ENCODE results near the gene UROD.
"Not testable (repeated sequence)": the region's sequence is repeated elsewhere in the genome, so short reads cannot be mapped to it uniquely, and the experiment has no call there.

Gene UROD

DNA sequence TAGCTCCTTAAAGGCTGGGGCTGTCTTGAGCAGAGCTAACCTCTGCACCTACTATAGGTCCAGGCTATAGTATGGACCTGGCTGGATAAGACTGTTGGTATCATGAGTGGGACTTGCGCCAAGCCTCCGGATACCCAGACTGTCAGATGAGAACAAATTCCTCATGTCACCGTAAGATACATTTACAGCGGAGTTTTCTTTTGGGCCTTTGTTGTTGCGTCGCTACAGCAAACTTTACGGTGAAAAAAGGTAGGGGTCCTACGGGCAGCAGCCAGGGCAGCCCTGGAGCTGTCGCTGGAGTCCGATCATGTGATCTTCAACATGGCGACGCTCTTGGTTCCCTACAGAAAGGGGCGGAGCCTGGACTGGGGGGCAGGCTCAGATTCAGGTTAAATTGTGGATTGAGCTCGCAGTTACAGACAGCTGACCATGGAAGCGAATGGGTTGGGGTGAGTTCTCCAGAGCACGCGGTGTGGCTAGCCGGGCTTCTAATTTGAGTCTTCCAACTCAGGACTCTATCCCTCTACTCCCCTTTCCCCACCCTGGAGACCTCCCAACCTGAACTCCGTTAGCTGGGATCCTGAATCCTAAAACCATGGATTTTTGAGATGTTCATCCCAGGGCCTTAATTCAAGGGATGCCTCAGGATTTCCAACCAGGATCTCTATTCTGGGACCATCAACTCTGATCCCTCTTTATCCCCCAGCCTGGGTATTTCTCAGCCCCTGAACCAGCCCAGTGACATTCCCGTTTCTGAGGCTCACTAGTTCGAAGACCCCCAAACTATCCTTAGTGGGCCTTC is at the start of gene UROD:
UROD (plus strand) TSS at position 418 of the 802 bp plus-strand sequence; CDS start at position 430, 12 bp downstream.
- peak; percentile 78 for DNase-seq

DNA sequence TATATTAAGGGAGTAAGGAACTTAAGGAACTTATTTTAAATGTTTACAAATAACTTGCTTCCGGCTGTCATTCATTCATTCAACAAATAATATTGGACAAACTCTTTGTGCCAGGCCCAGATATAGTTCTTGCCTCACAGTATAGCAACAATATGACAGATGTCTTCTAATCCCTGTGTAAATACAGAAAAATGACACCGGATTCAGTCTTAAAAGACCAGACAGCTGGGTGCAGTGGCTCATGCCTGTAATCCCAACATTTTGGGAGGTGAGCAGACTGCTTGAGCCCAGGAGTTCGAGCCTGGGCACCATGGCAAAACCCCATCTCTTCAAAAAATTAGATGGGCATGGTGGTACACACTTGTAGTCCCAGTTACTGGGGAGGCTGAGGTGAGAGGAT is 49.3 kb upstream of the UROD start:
- DNase-seq = no peak

DNA sequence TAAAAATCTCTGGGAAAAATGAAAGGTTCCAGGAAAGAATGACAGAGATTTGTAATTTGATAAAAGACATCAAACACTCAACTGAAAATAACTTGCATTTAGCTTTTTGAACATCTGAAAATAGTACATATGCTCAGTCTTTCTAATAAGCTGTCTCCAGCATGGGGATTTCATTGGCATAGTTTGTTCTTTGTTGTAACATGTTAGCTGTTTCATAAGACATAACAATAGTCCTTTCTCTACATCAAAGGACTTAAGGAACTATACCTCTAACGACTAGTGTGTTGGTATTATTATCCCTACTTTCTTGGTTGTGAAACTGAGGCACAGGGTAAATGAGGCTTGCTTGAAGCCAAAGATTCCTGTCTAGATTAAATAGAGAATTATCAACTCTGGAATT is 47.7 kb upstream of the UROD start:
- no peak for DNase-seq

DNA sequence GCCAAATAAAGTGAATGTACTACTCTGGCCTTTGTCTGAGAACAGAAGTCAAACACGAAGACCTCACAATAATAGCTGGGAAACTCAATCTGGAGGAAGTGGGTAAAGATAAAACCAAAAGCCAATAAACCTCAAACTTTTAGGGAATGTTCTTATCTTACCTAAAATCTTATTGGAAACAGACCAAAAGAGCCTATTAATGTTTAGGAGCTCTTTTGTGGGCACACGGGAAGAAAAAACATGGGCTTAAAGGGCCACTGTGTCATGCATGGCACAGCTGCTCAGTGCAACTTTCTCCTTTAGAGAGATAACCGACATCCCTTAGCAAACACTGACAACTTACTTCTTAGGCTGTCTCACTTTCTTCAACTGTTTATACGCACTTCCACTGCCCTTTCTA is 41.7 kb upstream of the UROD start:
- no peak for DNase-seq

DNA sequence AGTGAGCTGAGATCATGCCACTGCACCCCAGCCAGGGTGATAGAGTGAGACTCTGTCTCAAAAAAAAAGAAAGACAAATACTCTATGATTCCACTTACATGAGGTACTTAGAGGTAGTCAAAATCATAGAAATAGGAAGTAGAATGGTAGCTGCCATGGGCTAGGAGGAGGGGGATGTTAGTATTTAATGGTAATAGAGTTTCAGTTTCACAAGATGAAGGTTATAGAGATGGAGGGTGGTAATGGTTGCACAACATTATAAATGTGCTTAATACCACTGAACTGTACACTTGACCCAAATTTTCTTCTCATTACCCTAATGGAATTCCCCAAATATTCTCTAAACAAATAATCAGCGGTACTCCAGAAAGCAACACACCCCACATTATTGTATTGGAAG is 38.4 kb upstream of the UROD start:
- no peak for DNase-seq

DNA sequence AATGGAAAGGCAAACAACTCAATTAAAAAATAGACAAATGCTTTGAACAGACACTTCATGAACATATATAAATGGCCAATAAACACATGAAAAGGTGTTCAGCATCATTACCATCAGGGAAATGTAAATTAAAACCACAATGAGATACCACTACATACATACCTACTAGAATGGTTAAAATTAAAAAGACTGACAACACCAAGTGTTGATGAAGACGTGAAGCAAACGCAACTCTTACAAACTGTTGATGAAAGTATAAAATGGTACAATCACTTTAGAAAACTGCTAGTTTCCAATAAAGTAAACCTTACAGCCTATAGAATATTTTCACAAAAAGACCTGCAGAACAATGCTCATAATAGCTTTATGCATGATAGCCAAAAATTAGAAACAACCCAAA is 35.8 kb upstream of the UROD start:
- DNase-seq = no peak

DNA sequence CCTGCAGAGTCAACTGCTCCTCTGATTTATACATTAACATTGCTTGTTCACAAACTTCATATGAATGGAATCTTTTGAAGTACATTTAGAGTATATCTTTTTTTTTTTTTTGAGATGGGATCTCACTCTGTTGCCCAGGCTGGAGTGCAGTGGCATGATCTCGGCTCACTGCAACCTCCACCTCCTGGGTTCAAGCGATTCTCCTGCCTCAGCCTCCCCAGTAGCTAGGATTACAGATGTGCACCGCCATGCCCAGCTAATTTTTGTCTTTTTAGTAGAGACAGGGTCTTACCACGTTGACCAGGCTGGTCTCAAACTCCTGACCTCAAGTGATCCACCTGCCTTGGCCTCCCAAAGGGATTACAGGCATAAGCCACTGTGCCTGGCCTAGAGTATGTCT is 34.7 kb upstream of the UROD start:
- DNase-seq = not testable (repeated sequence)

DNA sequence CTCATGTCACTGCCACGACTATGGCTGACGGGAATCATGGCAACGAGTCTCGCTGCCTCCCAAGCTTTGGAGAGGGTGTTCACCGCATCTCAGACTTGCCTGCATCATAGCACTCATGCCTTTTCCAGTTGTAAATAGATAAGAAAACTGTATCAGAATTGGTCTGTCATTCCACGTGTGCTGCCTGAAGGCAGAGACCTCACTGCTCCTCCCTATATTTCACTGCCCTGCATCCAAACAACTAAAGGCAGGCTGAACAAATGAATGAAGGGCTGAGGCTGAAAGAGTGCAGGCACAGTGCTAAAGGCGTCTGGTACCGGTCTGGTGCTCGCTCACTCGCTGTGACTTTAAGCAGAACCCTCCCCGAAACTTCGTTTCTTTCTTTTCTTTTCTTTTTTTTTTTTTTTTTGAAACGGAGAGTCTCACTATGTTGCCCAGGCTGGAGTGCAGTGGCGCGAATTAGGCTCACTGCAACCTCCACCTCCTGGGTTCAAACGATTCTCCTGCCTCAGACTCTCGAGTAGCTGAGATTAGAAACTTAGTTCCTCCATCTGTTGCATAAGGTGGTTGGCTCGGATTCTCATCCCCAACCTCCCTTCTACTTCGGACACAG is 26.2 kb upstream of the UROD start:
- DNase-seq = no peak

DNA sequence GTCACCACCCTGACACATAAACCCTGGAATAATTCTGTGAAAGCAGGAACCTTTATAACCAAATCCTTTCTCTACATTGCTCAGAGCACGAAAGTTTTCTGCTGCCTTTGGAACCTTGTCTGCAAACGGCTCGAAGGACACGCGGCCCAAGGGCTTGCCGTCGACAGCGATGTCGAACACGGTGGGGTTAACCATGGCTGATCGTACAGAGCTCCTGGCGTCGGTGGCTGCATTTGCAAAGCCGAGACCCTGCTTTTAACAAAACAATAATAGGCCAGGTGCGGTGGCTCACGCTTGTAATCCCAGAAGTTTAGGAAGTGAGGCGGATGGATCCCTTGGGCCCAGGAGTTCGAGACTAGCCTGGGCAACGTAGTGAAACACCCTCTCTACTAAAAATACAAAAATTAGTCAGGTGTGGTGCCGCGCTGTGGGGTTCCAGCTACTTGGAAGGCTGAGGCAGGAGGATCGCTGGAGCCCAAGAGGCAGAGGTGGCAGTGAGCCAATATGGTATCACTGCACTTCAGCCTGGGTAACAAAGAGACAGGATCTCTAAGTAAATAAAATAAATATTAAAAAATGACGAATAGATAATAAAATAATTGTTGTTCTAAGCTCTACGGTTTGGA is 23.4 kb upstream of the UROD start:
- DNase-seq = no peak

DNA sequence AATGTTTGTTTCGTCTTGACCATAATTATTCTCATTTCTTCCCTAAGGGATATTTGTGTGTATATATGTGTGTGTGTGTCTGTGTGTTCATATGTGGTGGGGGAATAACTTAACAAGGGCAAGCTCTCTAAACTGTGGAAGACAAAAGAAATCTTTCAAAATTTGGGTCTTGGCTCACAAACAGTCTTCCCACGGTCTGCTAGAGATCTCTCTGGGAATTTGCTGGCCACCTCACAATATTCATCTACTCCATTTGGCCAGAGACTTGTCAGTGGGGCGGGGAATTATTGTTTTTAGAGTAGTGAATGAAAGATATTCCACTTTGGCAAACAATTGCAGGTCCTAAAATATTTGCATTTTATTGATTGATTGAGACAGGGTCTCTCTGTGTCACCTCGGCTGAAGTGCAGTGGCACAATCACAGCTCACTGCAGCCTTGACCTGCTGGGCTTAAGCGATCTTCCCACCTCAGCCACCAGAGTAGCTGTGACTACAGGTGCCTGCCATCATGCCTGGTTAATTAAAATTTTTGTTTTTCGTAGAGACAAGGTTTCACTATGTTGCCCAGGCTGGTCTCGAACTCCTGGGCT is 17.6 kb upstream of the UROD start:
- no peak for DNase-seq

DNA sequence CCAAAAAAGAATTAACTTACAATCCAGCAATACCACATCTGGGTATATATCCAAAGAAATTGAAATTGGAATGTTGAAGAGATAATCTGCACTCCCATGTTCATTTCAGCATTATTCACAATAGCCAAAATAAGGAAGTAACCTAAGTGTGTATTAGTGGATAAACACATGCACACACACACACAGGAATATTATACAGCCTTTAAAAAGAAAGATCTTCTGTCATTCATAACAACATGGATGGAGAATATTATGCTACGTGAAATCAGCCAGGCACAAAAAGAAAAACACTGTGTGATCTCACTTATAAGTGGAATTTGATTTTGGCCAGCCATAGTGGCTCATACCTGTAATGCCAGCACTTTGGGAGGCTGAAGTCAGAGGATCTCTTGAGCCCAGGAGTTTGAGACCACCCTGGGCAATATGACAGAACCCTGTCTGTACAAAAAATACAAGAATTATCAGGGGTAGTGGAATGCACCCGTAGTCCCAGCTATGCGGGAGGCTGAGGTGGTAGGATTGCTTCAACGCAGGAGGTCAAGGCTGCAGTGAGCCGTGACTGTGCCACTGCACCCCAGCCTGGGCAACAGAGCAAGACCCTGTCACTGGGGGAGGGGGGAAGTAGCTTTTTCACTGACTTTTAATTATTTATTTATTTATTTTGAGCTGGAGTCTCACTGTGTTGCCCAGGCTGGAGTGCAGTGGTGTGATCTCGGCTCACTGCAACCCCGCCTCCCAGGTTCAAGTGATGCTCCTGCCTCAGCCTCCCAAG is 16.4 kb upstream of the UROD start:
- no peak for DNase-seq

DNA sequence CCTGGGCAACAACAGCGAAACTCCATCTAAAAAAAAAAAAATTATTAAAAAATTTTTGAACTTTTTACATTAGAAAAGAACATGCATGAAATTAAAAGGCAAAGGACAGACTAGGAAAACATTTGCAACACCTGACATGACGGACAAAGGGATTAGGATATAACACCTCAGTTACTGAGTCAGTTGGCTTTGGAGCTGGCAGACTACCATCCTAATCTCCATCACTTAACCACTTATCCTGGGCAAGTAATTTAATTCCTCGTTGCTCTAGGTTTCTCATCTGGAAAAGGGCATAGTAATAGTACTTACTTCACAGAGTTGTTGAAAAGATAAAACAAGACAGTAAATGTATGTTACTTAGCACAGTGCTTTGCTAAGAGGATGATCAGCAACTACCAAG is 12.8 kb upstream of the UROD start:
- DNase-seq = no peak

DNA sequence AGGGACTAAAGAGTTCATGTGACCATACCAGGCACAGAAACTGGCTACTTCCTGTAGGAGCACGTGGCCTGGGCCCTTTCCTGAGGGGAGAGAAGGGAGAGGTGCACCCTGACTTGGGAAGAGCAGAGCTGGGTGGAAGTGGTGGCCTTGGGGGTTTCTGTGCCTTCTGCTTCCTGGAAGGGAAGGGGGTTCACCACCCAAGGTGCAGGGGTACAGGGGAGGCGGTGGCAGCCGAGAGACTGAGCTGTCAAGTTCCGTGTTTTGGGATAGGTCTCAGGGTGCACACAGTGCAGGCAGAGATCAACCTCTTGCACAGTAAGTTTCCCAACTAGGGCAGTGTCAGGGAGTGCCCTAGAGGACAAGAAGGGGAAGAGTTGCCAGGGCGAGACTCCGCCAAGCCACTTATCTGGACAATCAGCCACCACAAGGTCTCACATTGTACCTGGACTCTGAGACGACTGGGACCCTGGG is 11.0 kb upstream of the UROD start:
- no peak for DNase-seq

DNA sequence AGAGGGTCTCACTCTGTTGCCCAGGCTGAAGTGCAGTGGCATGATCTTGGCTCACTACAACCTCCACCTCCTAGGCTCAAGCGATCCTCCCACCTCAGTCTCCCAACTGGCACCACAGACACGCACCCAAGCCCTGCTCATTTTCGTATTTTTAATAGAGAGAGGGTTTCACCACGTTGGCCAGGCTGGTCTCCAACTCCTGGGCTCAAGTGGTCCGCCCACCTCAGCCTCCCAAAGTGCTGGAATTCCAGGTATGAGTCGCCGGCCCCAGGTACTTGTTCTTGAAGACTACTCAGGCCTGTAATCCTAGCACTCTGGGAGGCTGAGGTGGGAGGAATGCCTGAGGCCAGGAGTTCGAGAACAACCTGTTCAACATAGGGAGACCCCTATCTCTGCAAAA is 10.5 kb upstream of the UROD start:
- DNase-seq = not testable (repeated sequence)

DNA sequence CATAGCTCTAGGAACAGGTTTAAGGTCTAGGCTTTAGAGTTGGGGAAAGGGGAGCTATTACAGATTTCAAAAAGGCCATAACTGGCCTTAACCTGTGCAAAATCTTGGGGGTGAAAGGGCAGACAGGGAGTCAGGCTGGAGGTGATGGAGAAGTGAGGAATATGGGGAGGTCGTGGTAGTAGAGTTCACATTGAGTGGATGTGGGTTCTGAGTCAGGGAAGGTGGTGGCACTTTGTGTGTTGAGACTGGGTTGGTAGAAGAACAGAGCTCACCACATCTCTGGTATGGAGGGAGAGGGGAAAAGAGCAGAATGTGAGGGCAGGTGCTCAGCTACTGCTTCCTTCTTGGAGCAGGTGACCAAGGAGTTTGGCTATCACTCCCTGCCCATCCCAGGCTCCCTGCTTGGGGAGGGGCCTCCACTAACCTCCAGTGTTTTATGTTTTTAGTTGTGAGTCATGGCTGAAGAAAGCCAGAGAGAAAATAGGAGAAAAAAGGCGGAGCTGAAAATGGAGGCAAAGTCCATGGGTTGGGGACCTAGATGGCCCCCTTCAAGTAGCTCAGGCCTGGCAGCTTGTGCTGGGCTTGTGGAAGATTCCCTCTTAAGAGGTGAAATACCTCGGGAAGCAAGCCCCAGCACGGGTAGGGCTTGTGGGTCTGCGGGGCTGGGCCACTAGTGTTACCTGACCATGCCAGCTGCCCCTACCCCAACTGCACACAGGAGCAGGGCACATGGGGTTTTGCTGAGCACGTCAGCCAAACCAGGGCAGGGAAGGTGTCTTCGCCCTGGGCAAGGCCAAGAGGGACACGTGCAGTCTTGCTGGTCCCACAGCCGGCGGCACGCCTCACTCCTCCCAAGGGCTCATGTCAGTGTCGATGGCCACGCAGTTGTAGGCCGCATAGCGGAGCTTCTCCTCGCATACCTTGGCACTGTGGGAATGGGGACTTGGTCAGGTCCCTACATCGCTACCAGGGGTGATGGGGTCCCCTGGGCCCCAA is 9.1 kb upstream of the UROD start:
- no peak for DNase-seq

DNA sequence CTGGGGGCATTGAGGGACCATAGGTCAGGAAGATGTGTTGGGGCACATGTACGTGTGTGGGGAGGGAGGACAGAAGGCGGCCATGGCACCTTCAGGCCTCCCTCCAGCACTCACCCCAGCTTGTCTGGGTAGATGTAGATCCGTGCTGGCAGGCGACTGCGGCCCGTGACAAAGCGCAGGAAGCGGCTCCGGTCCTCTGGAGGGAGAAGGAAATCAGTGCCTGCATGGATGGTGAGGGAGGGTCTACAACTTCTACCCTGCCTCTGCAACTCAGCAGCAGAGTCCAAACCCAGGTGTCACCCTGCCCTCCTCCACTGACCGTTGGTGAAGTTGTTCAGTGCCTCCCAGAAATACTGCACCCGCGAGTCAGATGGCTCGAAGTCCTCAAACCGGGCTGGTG is 8.3 kb upstream of the UROD start:
- DNase-seq = no peak

DNA sequence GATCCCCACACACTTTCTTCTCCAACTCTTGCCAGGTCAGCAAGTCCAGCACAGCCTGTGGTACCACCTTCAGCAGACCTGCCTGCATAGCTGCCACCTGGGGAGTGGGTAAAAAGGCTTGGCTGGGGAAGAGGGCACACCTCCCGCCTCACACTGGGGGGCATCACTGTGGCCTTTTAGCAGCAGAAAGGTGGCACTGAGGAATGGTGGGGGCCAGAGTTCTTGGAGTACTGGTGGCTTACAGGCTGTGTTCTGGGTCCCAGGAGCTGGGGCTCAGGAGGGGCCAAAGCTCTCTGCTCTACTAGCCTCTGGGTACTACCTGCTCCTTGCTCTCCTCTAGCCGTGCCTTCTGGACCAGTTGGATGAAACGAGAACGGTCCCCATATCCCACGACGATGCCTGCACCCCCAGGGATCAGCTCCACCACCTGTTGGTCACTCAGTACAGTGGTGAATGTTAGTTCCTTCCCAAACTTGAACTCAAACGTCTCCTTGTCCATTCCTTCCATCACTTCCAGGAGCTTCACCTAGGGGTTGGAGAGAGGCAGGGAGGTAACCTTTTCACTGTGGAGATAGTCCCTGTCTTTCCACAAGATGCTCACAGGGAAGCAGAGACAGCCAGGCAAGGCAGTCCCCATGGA is 7.7 kb upstream of the UROD start:
- DNase-seq = no peak

DNA sequence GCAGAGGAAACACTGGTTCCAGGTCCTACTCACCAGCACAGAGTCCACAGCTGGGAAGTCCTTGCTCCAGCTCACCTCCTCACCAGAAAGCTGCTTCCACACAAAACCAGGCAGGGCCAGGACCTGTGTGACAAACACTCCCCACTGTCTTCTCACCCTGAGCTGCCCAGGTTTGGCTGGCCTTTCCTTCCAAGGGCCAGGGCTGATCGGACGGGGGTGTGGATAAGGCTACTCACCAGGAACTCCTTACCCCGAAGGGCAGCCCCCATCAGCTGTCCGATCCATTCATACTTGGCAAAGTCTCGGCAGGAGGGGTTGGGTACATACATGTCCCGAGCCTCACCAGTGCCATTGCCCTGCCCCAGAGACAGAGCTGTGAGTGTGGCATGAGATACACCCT is 6.3 kb upstream of the UROD start:
- no peak for DNase-seq

DNA sequence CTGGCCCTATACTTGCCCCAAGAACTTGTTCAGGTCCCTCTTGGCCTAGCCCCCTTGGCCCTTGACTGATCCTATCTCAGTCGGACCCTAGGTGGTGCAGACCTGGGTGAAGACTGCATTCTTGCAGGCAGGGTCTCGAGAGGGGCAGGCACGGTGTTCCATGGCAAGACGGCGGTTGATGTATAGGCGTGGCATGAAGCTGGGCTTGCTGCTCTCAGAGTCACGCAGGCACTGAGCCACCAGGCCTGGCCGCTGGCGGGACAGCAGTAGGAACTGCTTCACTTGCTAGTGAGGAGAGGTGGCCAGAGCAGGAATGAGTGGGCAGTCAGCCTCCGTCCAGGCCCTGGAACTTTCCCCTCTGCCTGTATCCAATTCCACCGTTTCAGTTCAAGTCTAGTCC is 4.7 kb upstream of the UROD start:
- DNase-seq = no peak

DNA sequence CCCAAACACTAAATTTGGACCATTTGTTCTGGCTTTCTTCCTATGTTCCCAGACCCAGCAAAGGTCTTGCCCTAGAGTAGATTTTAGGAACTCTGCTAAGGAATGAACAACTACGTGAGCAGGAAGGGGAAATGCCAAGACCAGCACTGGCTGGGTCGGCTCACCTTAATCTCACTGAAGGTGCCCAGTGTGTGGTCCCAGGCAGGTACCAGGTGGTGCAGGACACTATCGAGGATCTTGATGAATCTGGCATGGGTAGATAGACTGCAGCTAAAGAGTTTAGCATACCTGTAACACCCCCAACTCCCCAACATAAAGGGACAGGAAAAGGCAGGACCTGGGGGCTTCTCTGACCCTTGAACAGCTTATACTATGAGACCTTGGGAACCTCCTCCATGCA is 4.0 kb upstream of the UROD start:
- no peak for DNase-seq

DNA sequence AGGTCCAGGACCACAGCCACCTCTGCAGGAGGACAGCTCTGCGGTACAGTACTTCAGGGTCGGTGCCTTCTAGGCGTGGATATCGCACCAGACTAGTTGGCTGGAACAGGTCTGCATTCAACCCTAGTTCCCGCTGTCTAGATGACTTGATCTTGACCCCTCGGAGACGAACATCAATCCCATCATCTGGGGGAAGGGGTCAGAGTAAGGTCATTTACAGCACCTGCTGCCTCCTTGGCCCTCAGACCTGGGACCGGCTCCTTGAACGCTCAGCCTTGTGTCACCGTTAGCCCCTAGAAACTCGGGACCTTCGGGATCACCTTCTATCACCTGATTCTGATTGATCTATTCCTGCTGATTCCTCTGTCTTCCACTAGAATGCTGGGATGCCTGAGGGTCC is 3.5 kb upstream of the UROD start:
- no peak for DNase-seq
